HepG2 (cell line): ENCODE data around the gene NUP93.

ENCODE experiments used
- ARNT ChIP-seq: fragments of 450-650 bp; IDR thresholded peaks from 2 replicates; pipeline ENCODE4 v1.6.1; 2017
- CTCF ChIP-seq: sonication (generic); formaldehyde crosslinking; IDR thresholded peaks from 2 replicates; pipeline ENCODE4 v1.5.0; 2020; ENCODE audit warnings: mild to moderate bottlenecking, missing genetic modification reagents, moderate library complexity
- NFYB ChIP-seq: sonication (generic); formaldehyde crosslinking; IDR thresholded peaks from 2 replicates; pipeline ENCODE4 v1.4.0; 2020; ENCODE audit warnings: missing genetic modification reagents
- PREB ChIP-seq: sonication (generic); formaldehyde crosslinking; IDR thresholded peaks from 2 replicates; pipeline ENCODE4 v1.4.0; 2020; ENCODE audit warnings: missing genetic modification reagents
- ZBTB33 ChIP-seq: sonication (generic); formaldehyde crosslinking; IDR thresholded peaks from 2 replicates; pipeline ENCODE4 v1.4.0; 2020; ENCODE audit warnings: missing genetic modification reagents

GRCh38 chr16:56741399-56741798 is 11.5 kb downstream of the NUP93 start:
- TF ChIP-seq ARNT (no peak), NFYB (CRISPR knock-in tag) (no peak), CTCF (CRISPR knock-in tag) (no peak), ZBTB33 (no peak), PREB (CRISPR knock-in tag) (no peak)
